Suprapubic skin (tissue), 4 donors: ENCODE data around the gene MAPK8IP2. TPM values are rescaled to one million over a fixed set of nuclear protein-coding genes. Genes with fewer than 3 reads are reported as not detected.

Experiments
- DNase-seq, 2 donors: peaks; one replicate each; pipeline ENCODE4 v3.0.0-alpha.2; 2019; ENCODE audit warnings: low spot score in 2 of 2
- H3K27ac ChIP-seq: fragments of 200-600 bp; sonication (generic); one replicate; pipeline ENCODE4 v1.5.1; 2019
- H3K27me3 ChIP-seq: fragments of 200-600 bp; sonication (generic); one replicate; pipeline ENCODE4 v1.5.1; 2019
- H3K36me3 ChIP-seq: fragments of 200-600 bp; sonication (generic); one replicate; pipeline ENCODE4 v1.5.1; 2019
- H3K4me1 ChIP-seq: fragments of 200-600 bp; sonication (generic); one replicate; pipeline ENCODE4 v1.5.1; 2019
- H3K4me3 ChIP-seq: fragments of 200-600 bp; sonication (generic); one replicate; pipeline ENCODE4 v1.5.1; 2019; ENCODE audit warnings: mild to moderate bottlenecking
- H3K9me3 ChIP-seq: fragments of 200-600 bp; sonication (generic); one replicate; pipeline ENCODE4 v1.5.1; 2019
- EP300 ChIP-seq: sonication (generic); formaldehyde crosslinking; IDR thresholded peaks from one replicate; pipeline ENCODE4 v1.6.1; 2017; ENCODE audit warnings: antibody characterized with exemption
- POLR2A ChIP-seq, 2 donors: fragments of 450-650 bp; IDR thresholded peaks; one replicate each; pipeline ENCODE4 v1.6.1; 2017; ENCODE audit warnings: antibody characterized with exemption in 2 of 2, mild to moderate bottlenecking in 2 of 2, moderate library complexity in 2 of 2
- POLR2AphosphoS5 ChIP-seq, 3 donors: sonication (generic); formaldehyde crosslinking; IDR thresholded peaks; one replicate each; pipeline ENCODE4 v1.6.1; 2017; ENCODE audit warnings: antibody characterized with exemption in 3 of 3
- WGBS: methylation state at CpG from one replicate; pipeline ENCODE4 v1.1.5; 2018; 5-methylcytosine and 5-hydroxymethylcytosine counted together
- total RNA-seq, 4 donors: library from RNA; depleted of rRNA; stranded (reverse); fragments of >200 nt; gene quantifications; one replicate each; pipeline ENCODE4 v1.1.0, GENCODE V29; 2016
- TF ChIP-seq, protein P1 (sequence below), 2 donors: fragments of 200-600 bp in 1 of 2; fragments of 450-650 bp in 1 of 2; sonication (generic) in 1 of 2; IDR thresholded peaks; one replicate each; pipeline ENCODE4 v1.5.1; 2016 to 2019; ENCODE audit warnings: antibody characterized with exemption in 2 of 2, mild to moderate bottlenecking in 1 of 2, moderate library complexity in 1 of 2

The MAPK8IP2 gene
- total RNA-seq, 4 donors from 2014 or later: 2.6 to 4.4 (median 3.7) TPM

DNA sequence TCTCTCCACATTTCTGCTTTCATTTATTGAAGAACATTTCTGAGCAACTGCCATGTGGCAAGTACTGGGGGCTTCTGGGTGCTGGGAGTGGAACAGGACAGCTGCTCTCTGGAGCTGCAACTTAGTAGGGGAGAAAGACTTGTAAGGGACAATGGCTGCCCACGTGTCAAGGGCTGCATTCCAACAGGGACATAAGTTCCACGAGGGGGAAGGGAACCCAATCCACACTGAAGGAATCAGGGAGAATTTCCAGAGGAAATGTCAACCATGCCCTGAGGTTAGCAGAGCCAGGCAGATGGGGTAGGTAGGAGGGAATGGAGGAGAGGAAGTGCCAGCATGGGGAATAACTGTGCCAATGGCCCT, 1.7 kb downstream of the MAPK8IP2 start:
- Histone ChIP-seq H3K36me3 (no peaks in the 10 kb centered on the region), H3K27me3 (peaks cover 87% of the 10 kb centered on the region), H3K9me3 (no peaks in the 10 kb centered on the region), H3K4me3 (no peak overlapping the region), H3K4me1 (peaks cover 19% of the 10 kb centered on the region), H3K27ac (no peak overlapping the region)
- 31% methylated on average over 2 of the region's 2 CpGs for WGBS
- DNase-seq: no peak
- no peak for TF ChIP-seq POLR2A (IDR thresholded peaks at IDR 0.05)
- no peak for TF ChIP-seq POLR2AphosphoS5 (IDR thresholded peaks at IDR 0.05)
- TF ChIP-seq, protein P1, sequence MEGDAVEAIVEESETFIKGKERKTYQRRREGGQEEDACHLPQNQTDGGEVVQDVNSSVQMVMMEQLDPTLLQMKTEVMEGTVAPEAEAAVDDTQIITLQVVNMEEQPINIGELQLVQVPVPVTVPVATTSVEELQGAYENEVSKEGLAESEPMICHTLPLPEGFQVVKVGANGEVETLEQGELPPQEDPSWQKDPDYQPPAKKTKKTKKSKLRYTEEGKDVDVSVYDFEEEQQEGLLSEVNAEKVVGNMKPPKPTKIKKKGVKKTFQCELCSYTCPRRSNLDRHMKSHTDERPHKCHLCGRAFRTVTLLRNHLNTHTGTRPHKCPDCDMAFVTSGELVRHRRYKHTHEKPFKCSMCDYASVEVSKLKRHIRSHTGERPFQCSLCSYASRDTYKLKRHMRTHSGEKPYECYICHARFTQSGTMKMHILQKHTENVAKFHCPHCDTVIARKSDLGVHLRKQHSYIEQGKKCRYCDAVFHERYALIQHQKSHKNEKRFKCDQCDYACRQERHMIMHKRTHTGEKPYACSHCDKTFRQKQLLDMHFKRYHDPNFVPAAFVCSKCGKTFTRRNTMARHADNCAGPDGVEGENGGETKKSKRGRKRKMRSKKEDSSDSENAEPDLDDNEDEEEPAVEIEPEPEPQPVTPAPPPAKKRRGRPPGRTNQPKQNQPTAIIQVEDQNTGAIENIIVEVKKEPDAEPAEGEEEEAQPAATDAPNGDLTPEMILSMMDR (IDR thresholded peaks at IDR 0.05): no peak
- no peak for TF ChIP-seq EP300

GRCh38 chr22:50603511-50604255, 3.1 kb downstream of the MAPK8IP2 start:
- Histone ChIP-seq H3K27ac (no peak overlapping the region), H3K9me3 (no peaks in the 10 kb centered on the region), H3K4me1 (peaks cover 19% of the 10 kb centered on the region), H3K36me3 (no peaks in the 10 kb centered on the region), H3K27me3 (peaks cover 93% of the 10 kb centered on the region), H3K4me3 (no peak overlapping the region)
- no peak for DNase-seq
- no CpG with 5 or more reads among the region's 70 CpGs for WGBS
- no peak for TF ChIP-seq POLR2A (IDR thresholded peaks at IDR 0.05)
- TF ChIP-seq EP300: no peak
- TF ChIP-seq, protein P1 (IDR thresholded peaks at IDR 0.05): no peak
- TF ChIP-seq POLR2AphosphoS5 (IDR thresholded peaks at IDR 0.05): no peak

DNA sequence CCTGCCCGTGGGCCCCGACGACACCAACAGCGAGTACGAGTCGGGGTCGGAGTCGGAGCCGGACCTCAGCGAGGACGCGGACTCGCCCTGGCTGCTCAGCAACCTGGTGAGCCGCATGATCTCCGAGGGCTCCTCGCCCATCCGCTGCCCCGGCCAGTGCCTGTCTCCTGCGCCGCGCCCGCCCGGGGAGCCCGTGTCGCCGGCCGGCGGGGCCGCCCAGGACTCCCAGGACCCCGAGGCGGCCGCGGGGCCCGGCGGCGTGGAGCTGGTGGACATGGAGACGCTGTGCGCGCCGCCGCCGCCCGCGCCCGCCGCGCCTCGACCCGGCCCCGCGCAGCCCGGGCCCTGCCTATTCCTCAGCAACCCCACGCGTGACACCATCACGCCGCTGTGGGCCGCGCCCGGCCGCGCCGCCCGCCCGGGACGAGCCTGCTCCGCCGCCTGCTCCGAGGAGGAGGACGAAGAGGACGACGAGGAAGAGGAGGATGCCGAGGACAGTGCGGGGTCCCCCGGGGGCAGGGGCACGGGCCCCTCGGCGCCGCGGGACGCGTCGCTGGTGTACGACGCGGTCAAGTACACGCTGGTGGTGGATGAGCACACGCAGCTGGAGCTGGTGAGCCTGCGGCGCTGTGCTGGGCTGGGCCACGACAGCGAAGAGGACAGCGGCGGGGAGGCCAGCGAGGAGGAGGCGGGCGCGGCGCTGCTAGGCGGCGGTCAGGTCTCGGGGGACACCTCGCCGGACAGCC, 3.8 kb downstream of the MAPK8IP2 start:
- WGBS: 73% methylated on average over 47 of the region's 103 CpGs
- Histone ChIP-seq H3K27ac (no peak overlapping the region), H3K4me1 (peaks cover 19% of the 10 kb centered on the region), H3K36me3 (no peaks in the 10 kb centered on the region), H3K9me3 (no peaks in the 10 kb centered on the region), H3K4me3 (no peak overlapping the region), H3K27me3 (peaks cover 87% of the 10 kb centered on the region)
- TF ChIP-seq EP300: no peak
- TF ChIP-seq, protein P1 (IDR thresholded peaks at IDR 0.05): no peak
- TF ChIP-seq POLR2AphosphoS5 (IDR thresholded peaks at IDR 0.05): no peak
- no peak for TF ChIP-seq POLR2A (IDR thresholded peaks at IDR 0.05)
- no peak for DNase-seq

GRCh38 chr22:50605002-50605612, 4.5 kb downstream of the MAPK8IP2 start:
- H3K4me1 ChIP-seq: peaks cover 14% of the 10 kb centered on the region
- peaks cover 80% of the 10 kb centered on the region for H3K27me3 ChIP-seq
- H3K27ac ChIP-seq: no peak overlapping the region
- H3K9me3 ChIP-seq: no peaks in the 10 kb centered on the region
- DNase-seq: no peak
- no peak overlapping the region for H3K4me3 ChIP-seq
- TF ChIP-seq POLR2A (IDR thresholded peaks at IDR 0.05) (no peak), EP300 (no peak), POLR2AphosphoS5 (IDR thresholded peaks at IDR 0.05) (no peak)
- TF ChIP-seq, protein P1 (IDR thresholded peaks at IDR 0.05): no peak
- WGBS: 83% methylated on average over 13 of the region's 23 CpGs
- H3K36me3 ChIP-seq: no peaks in the 10 kb centered on the region

DNA sequence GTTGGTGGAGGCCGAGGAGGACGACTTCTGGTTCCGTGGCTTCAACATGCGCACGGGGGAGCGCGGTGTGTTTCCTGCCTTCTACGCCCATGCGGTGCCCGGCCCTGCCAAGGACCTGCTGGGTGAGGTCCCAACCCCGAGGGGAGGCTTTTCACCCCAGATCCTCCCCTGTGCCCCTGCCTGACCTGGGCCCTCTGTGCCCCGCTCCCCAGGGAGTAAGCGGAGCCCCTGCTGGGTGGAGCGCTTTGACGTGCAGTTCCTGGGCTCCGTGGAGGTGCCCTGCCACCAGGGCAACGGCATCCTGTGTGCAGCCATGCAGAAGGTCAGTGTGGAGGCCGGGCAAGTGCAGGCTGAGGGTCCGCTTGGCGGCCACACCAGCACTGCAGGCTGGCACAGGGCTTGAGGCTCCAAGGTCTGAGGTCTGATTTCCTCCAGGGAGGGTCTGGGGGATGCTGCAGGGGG, 5.1 kb downstream of the MAPK8IP2 start:
- H3K27me3 ChIP-seq: peaks cover 80% of the 10 kb centered on the region
- peaks cover 11% of the 10 kb centered on the region for H3K4me1 ChIP-seq
- WGBS: 92% methylated on average over 15 of the region's 20 CpGs
- TF ChIP-seq POLR2A (IDR thresholded peaks at IDR 0.05): no peak
- no peak for TF ChIP-seq EP300
- TF ChIP-seq, protein P1 (IDR thresholded peaks at IDR 0.05): no peak
- TF ChIP-seq POLR2AphosphoS5 (IDR thresholded peaks at IDR 0.05): no peak
- peak in 1 of 2 donors; percentile 53 for DNase-seq
- no peaks in the 10 kb centered on the region for H3K36me3 ChIP-seq
- no peak overlapping the region for H3K27ac ChIP-seq
- H3K4me3 ChIP-seq: no peak overlapping the region
- no peaks in the 10 kb centered on the region for H3K9me3 ChIP-seq
